ENCODE results near the gene RANBP9. TPM values are rescaled to one million over a fixed set of nuclear protein-coding genes. Genes with fewer than 3 reads are reported as not detected.

RANBP9 gene
- total and polyA plus RNA-seq, 8 donors: 9.6 to 22.2 (median 16.6) TPM

DNA sequence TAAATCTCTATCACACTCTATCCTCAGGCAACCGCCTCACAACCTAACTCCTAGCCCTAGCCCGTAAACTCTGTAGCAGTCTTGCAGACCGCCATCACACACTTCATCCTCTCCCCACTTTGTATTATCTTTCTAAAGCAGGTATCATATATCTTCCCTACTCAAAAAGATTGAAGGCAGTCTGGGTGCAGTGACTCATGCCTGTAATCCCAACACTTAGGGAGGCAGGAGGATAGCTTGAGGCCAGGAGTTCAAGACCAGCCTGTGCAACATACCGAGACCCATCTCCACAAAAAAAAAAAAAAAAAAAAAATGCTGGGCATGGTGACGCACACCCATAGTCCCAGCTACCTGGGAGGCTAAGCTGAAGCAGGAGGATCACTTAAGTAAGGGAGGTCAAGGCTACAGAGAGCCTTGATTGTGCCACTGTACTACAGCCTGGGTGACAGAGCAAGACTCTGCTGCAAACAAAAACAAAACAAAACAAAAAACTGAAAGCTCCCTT is 22.9 kb downstream of the RANBP9 start:
- H3K4me3 ChIP-seq: no peak overlapping the region
- TF ChIP-seq, protein P1, sequence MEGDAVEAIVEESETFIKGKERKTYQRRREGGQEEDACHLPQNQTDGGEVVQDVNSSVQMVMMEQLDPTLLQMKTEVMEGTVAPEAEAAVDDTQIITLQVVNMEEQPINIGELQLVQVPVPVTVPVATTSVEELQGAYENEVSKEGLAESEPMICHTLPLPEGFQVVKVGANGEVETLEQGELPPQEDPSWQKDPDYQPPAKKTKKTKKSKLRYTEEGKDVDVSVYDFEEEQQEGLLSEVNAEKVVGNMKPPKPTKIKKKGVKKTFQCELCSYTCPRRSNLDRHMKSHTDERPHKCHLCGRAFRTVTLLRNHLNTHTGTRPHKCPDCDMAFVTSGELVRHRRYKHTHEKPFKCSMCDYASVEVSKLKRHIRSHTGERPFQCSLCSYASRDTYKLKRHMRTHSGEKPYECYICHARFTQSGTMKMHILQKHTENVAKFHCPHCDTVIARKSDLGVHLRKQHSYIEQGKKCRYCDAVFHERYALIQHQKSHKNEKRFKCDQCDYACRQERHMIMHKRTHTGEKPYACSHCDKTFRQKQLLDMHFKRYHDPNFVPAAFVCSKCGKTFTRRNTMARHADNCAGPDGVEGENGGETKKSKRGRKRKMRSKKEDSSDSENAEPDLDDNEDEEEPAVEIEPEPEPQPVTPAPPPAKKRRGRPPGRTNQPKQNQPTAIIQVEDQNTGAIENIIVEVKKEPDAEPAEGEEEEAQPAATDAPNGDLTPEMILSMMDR (IDR thresholded peaks at IDR 0.05): no peak
- ATAC-seq: no peak
- H3K27ac ChIP-seq: no peak overlapping the region
- no peaks in the 10 kb centered on the region for H3K9me3 ChIP-seq
- H3K27me3 ChIP-seq: no peaks in the 10 kb centered on the region
- 96 to 97% methylated on average over 5 of the region's 5 CpGs for WGBS, 2 donors
- H3K36me3 ChIP-seq: no peaks in the 10 kb centered on the region
- DNase-seq: no peak
- peaks cover 0 to 5% (median 0%) of the 10 kb centered on the region in 3 donors for H3K4me1 ChIP-seq
- intact Hi-C loops (cut with DNase I): no loop called here
- FAIRE-seq: no peak

DNA sequence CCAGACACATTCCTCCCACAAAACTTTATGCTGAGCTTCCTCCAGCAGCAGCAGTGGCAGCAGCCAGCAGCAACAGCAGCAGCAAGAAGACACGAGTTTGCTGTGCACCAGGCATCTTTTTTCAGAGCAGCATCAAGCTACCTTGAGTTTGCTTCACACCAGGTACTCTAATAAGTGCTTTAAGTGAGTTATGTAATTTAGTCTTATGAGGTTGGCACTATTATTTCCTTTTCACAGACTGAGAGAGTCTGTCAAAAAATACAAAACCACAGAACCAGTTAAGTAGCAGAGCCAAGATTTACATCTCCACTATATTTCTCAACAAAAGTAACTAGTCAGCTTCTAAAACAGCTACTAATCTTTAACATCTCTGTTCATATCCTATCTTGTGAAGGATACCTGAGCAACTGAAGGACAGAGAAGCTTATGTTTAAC is 23.7 kb downstream of the RANBP9 start:
- Histone ChIP-seq H3K9me3 (no peaks in the 10 kb centered on the region), H3K36me3 (no peaks in the 10 kb centered on the region), H3K4me1 (peaks cover 0 to 5% (median 0%) of the 10 kb centered on the region in 3 donors), H3K4me3 (no peak overlapping the region), H3K27ac (no peak overlapping the region), H3K27me3 (no peaks in the 10 kb centered on the region)
- no peak for FAIRE-seq
- intact Hi-C loops (cut with DNase I): no loop called here
- TF ChIP-seq, protein P1 (IDR thresholded peaks at IDR 0.05): no peak
- WGBS, 2 donors: 17 to 29% methylated on average over 1 of the region's 1 CpG
- ATAC-seq: no peak
- no peak for DNase-seq

DNA sequence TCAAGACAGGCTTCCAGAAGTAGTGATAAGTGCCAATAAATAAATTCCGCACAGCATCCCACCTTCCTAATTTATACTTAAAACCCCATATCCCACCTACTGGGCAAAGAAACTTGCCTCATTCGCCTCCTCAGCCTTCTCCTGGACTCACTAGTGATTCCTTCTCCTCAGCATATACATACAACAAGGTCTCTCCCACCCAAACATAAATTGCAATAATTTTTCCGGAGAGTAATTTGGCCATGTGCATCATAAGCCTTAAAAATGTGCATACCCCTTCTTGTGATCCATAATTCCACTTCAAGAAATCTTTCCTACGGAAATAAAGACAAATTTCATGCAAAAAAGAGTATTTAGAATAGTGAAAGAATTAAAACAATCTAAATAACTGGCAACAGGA is 26.8 kb downstream of the RANBP9 start:
- ATAC-seq (no peak), DNase-seq (no peak), FAIRE-seq (no peak)
- H3K27me3 ChIP-seq: no peaks in the 10 kb centered on the region
- no peak overlapping the region for H3K27ac ChIP-seq
- intact Hi-C loops (cut with DNase I): no loop called here
- TF ChIP-seq, protein P1 (IDR thresholded peaks at IDR 0.05): no peak
- WGBS, 2 donors: 94 to 96% methylated on average over 4 of the region's 4 CpGs
- H3K4me3 ChIP-seq: no peak overlapping the region
- no peaks in the 10 kb centered on the region for H3K9me3 ChIP-seq
- no peaks in the 10 kb centered on the region for H3K36me3 ChIP-seq
- H3K4me1 ChIP-seq: peaks cover 0 to 5% (median 0%) of the 10 kb centered on the region in 3 donors

DNA sequence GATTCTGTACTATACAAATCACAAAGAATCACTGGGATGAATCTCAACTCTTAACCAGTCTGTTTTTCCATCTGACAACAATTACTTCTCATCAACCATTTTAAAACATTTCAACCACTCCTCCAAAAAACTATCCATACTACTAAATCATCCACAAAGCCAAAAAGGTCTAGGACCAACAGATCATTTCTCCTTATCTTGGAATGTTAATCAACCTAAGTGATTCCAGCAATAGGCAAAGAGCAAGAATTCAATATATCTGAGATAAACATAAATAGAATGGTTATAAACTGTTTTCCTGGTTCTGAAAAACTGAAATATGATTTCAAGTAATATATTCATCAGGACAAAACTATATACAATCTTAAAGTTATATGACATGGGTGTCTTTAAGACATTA is 28.6 kb downstream of the RANBP9 start:
- no peak for FAIRE-seq

DNA sequence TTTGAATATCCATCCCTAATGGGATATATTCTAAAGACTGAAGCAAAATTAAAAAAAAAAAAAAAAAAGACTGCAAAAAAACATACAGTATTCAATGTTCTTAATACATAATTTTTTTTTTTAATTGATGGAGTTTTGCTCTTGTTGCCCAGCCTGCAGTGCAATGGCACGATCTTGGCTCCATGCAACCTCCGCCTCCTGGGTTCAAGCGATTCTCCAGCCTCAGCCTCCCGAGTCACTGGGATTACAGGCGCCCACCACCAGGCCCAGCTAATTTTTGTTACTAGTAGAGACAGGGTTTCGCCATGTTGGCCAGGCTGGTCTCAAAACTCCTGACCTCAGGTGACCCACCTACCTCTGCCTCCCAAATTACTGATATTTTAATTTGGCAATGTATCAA is 29.3 kb downstream of the RANBP9 start:
- Histone ChIP-seq H3K36me3 (no peaks in the 10 kb centered on the region), H3K9me3 (no peaks in the 10 kb centered on the region), H3K27me3 (no peaks in the 10 kb centered on the region), H3K4me1 (peaks cover 8 to 14% (median 12%) of the 10 kb centered on the region in 3 donors), H3K27ac (no peak overlapping the region), H3K4me3 (no peak overlapping the region)
- DNase-seq (no peak), ATAC-seq (no peak), FAIRE-seq (no peak)
- WGBS, 2 donors: 97% methylated on average over 6 of the region's 6 CpGs
- intact Hi-C loops (cut with DNase I): no loop called here
- TF ChIP-seq, protein P1 (IDR thresholded peaks at IDR 0.05): no peak

More for the DNA sequence above, 28.6 kb downstream of the RANBP9 start:
- ATAC-seq: no peak
- no peak overlapping the region for H3K4me3 ChIP-seq
- no peak for DNase-seq
- TF ChIP-seq, protein P1 (IDR thresholded peaks at IDR 0.05): no peak
- H3K36me3 ChIP-seq: no peaks in the 10 kb centered on the region
- H3K9me3 ChIP-seq: no peaks in the 10 kb centered on the region
- no peak overlapping the region for H3K27ac ChIP-seq
- peaks cover 7 to 14% (median 14%) of the 10 kb centered on the region in 3 donors for H3K4me1 ChIP-seq
- H3K27me3 ChIP-seq: no peaks in the 10 kb centered on the region
- intact Hi-C loops (cut with DNase I): no loop called here

Measured in pancreas (tissue), 10 donors.